VCaP (cell line): ENCODE data around the gene WDR70.
A peak's percentile ranks its signal among the peaks of the same experiment; 100 is the strongest.

ENCODE experiments used
- H3K27ac ChIP-seq: fragments of 450-650 bp; 2 replicates; pipeline ENCODE4 v1.5.1; 2017
- TF ChIP-seq, protein P1 (sequence below): fragments of 450-650 bp; conservative IDR thresholded peaks from 2 replicates; pipeline ENCODE4 v1.5.1; 2017; ENCODE audit warnings: mild to moderate bottlenecking, moderate library complexity

WDR70 gene

GRCh38 chr5:37725185-37725584 lies 346.1 kb downstream of the WDR70 start:
- H3K27ac ChIP-seq: no peak overlapping the region
- TF ChIP-seq, protein P1, sequence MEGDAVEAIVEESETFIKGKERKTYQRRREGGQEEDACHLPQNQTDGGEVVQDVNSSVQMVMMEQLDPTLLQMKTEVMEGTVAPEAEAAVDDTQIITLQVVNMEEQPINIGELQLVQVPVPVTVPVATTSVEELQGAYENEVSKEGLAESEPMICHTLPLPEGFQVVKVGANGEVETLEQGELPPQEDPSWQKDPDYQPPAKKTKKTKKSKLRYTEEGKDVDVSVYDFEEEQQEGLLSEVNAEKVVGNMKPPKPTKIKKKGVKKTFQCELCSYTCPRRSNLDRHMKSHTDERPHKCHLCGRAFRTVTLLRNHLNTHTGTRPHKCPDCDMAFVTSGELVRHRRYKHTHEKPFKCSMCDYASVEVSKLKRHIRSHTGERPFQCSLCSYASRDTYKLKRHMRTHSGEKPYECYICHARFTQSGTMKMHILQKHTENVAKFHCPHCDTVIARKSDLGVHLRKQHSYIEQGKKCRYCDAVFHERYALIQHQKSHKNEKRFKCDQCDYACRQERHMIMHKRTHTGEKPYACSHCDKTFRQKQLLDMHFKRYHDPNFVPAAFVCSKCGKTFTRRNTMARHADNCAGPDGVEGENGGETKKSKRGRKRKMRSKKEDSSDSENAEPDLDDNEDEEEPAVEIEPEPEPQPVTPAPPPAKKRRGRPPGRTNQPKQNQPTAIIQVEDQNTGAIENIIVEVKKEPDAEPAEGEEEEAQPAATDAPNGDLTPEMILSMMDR: no peak

DNA sequence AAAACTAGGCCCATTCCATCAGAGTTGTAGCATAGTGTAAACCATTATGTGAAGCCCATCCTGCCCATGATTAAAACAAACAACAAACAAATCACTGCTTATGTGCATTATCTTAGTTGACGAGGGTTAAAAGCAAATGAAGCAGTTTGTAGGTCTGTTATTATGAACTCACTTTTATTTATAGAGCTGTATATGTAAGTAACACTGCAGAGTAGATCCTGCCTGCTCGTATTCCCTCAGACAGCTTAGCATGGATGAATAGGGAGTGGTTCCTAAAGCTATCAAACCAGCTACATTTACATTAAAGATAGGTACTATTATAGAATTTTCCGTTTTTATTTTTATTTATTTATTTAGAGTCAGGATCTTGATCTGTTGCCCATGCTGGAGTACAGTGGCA lies 348.1 kb downstream of the WDR70 start:
- TF ChIP-seq, protein P1: no peak
- H3K27ac ChIP-seq: no peak overlapping the region

DNA sequence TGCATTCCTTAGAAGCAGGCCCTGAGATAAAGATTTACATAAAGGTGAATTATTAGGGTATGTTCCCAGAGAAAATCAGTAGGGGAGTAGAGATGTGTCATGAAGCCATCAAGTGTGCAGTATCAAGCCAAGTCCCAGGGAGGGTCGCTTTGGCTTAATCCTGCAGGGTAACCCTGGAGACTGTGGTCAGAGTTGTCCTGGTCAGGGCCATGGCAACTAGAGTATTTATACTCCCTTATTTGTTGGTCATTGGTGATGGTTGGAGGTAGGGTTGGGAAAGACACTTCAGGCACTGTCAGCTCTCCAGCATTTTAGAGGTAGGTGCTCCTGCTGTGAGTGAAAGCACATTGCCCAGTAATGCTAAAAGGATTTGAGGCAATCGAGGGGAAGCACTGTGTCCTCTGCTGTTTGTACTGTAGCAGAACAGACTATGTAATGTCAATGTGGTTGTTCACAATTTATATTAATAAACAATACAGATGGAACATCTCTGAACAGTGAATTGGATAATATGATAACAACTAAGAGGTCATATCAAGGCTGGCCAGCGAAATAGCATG lies 351.9 kb downstream of the WDR70 start:
- TF ChIP-seq, protein P1: no peak
- H3K27ac ChIP-seq: peak overlapping the region; percentile 1; the same call in 1 of the 2 replicates

DNA sequence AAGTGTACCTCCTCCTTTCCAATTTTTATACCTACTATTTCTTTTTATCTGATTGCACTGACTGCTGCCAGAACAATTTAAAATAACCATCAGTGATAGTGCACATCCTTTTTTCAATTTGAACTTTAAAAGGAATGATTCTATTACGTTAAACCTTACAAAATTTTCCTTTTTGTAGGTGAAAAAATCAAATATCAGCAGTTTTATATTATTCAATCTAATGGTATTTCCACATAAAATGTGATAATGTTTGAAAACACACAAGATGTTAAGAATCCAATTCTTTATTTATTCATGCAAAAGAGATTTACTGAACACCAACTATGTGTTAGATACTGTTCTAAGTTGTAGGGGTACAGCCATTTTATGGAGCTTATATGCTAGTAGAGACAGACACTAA lies 355.0 kb downstream of the WDR70 start:
- H3K27ac ChIP-seq: no peak overlapping the region
- TF ChIP-seq, protein P1: no peak

DNA sequence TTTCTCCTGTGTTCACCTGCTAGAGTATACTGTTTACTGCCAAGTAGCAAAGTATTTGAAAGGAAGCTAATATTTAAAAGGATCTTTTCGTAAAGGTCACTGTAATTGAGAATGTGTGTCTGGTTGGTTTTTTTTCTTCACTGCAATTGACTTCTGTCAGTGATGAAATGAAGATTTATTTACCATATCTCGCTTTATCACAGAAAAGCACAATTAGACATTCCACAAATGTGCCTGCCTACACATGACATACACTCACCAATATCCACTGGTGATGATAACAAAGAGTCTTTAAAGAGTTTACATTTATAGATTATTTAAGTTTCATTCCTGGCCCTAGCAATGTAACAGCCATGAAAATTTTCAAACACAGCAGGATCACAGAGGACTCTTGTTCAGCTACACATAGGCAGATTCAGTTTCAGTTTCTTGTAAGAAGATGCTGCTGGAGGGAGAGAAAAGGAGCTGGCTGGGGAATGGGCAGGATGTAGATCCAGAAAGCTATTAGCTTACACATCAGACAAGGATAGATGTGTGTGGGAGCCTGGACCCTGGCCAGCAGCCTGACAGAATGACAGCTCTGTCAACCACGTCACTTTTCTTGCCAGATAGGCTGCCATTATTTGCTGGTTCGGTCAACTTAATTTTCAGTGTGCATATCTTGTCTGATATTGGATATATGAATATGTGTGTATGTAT lies 356.7 kb downstream of the WDR70 start:
- TF ChIP-seq, protein P1: no peak
- H3K27ac ChIP-seq: peak overlapping the region; percentile 13

DNA sequence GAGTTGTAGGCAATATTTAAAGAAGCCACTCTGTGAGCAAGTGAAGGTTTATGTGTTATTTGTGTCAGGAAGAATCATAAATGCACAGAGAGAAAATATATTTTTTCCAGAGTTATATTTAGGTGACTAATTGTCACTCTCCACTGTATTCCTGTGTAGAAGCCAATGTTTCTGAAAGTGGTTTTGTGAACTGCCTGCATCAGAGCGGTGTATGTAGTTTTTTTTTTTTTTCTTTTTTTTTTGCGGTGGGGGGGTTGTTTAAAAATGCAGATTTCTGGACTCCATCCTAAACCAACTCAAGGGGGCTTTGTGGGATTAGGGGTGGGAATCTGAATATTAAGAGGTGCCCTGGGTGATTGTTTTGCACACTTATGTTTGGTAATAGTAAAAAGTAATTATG lies 357.3 kb downstream of the WDR70 start:
- TF ChIP-seq, protein P1: no peak
- H3K27ac ChIP-seq: peak overlapping the region; percentile 13

DNA sequence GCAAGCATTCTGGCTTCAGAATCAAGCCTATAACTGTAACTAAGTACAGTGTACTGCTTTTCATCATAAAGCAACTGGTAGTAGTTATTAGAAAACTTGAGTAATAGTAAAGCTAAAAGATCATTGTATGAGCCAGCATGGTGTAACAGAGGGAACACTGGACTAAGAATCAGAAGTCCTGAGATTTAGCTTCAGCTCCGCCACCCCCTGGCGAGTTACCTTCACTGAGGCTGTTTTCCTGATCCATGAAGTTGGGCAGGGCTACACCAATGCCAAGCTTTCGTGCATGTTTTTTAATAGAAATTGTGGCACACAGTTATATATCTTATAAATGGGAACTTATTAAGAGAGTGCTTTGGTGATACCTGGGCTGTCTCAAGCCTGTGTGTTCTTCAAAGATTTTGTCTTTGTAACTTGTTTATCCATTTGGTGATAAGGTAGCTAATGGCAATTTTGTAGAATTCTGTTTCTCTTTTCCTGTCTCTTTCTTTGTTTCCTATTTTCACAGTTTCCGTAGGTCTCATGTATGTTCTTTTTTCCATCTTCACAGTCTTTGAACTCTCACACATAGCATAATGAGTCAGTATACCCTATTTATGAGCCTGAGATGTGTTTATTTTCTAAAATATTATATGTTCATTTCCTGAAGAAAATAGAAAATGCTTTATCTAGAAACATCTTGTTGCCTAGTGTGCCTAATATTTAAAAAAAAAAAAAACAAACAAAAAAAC lies 358.4 kb downstream of the WDR70 start:
- TF ChIP-seq, protein P1: no peak
- peak overlapping the region; percentile 92 for H3K27ac ChIP-seq
